ENCODE results near the gene ATG14. TPM values are rescaled to one million over a fixed set of nuclear protein-coding genes. Genes with fewer than 3 reads are reported as not detected.
A peak's percentile ranks its signal among the peaks of the same experiment; 100 is the strongest.

The ATG14 gene
- total RNA-seq, 2 donors from 2014 or later, result 11.0 to 12.9 TPM

- no peak for TF ChIP-seq CTCF (conservative IDR thresholded peaks at IDR 0.05)
- Mint-ChIP-seq H3K36me3 (ENCODE audit: low read depth) (peaks cover 42% of the 10 kb centered on the region), H3K4me1 (peaks cover 14% of the 10 kb centered on the region), H3K9me3 (no peaks in the 10 kb centered on the region), H3K27me3 (ENCODE audit: insufficient read depth) (no peaks in the 10 kb centered on the region), H3K4me3 (no peak overlapping the region), H3K27ac (no peak overlapping the region)
- Histone ChIP-seq H3K27me3 (ENCODE audit: control insufficient read depth, insufficient read depth, low read length, poor library complexity, severe bottlenecking) (no peaks in the 10 kb centered on the region), H3K36me3 (ENCODE audit: control insufficient read depth, insufficient read depth, low read length) (peaks cover 70% of the 10 kb centered on the region), H3K27ac (ENCODE audit: low read depth, low read length) (no peak overlapping the region), H3K9me3 (ENCODE audit: control insufficient read depth, low read length) (peaks cover 39% of the 10 kb centered on the region), H3K9ac (ENCODE audit: extremely low read depth, low read length, poor library complexity, severe bottlenecking) (no peak overlapping the region), H3K4me3 (ENCODE audit: low read length) (no peak overlapping the region), H3K4me1 (ENCODE audit: control insufficient read depth, insufficient read depth, low read length) (no peaks in the 10 kb centered on the region)
- no peak for DNase-seq
These were observed 87.7 kb downstream of the ATG14 start for GRCh38 chr14:55323910-55324309.

- H3K27me3 ChIP-seq (ENCODE audit: control insufficient read depth, insufficient read depth, low read length, poor library complexity, severe bottlenecking), result no peaks in the 10 kb centered on the region
- H3K9me3 Mint-ChIP-seq, result peaks cover 12% of the 10 kb centered on the region
- H3K4me3 ChIP-seq (ENCODE audit: low read length), result no peak overlapping the region
- H3K36me3 ChIP-seq (ENCODE audit: control insufficient read depth, insufficient read depth, low read length), result peaks cover 79% of the 10 kb centered on the region
- TF ChIP-seq CTCF (conservative IDR thresholded peaks at IDR 0.05), result no peak
- no peaks in the 10 kb centered on the region for H3K27me3 Mint-ChIP-seq (ENCODE audit: insufficient read depth)
- 89 to 97% methylated on average over 1 of the region's 1 CpG for WGBS, 2 experiments (ENCODE audit: insufficient coverage in 1 of 2, insufficient read length in 1 of 2)
- H3K4me1 Mint-ChIP-seq, result peaks cover 17% of the 10 kb centered on the region
- H3K9ac ChIP-seq (ENCODE audit: extremely low read depth, low read length, poor library complexity, severe bottlenecking), result no peak overlapping the region
- H3K27ac ChIP-seq (ENCODE audit: low read depth, low read length), result no peak overlapping the region
- H3K36me3 Mint-ChIP-seq (ENCODE audit: low read depth), result peaks cover 61% of the 10 kb centered on the region
- no peak overlapping the region for H3K4me3 Mint-ChIP-seq
- no peak for DNase-seq
- H3K9me3 ChIP-seq (ENCODE audit: control insufficient read depth, low read length), result peaks cover 70% of the 10 kb centered on the region
- H3K27ac Mint-ChIP-seq, result no peak overlapping the region
- H3K4me1 ChIP-seq (ENCODE audit: control insufficient read depth, insufficient read depth, low read length), result no peaks in the 10 kb centered on the region
These were observed 92.9 kb downstream of the ATG14 start for GRCh38 chr14:55318694-55319093.

GRCh38 chr14:55317542-55318306, 93.9 kb downstream of the ATG14 start:
- H3K27ac Mint-ChIP-seq, result peak overlapping the region; percentile 19
- no peak overlapping the region for H3K27ac ChIP-seq (ENCODE audit: low read depth, low read length)
- H3K4me3 Mint-ChIP-seq, result no peak overlapping the region
- peaks cover 88% of the 10 kb centered on the region for H3K36me3 ChIP-seq (ENCODE audit: control insufficient read depth, insufficient read depth, low read length)
- TF ChIP-seq CTCF (conservative IDR thresholded peaks at IDR 0.05), result no peak
- no peaks in the 10 kb centered on the region for H3K4me1 ChIP-seq (ENCODE audit: control insufficient read depth, insufficient read depth, low read length)
- peaks cover 17% of the 10 kb centered on the region for H3K4me1 Mint-ChIP-seq
- WGBS, 2 experiments (ENCODE audit: insufficient coverage in 1 of 2, insufficient read length in 1 of 2), result 89 to 100% methylated on average over 1 to 2 of the region's 3 CpGs
- H3K27me3 ChIP-seq (ENCODE audit: control insufficient read depth, insufficient read depth, low read length, poor library complexity, severe bottlenecking), result no peaks in the 10 kb centered on the region
- peaks cover 80% of the 10 kb centered on the region for H3K9me3 ChIP-seq (ENCODE audit: control insufficient read depth, low read length)
- DNase-seq, result no peak
- no peak overlapping the region for H3K9ac ChIP-seq (ENCODE audit: extremely low read depth, low read length, poor library complexity, severe bottlenecking)
- no peaks in the 10 kb centered on the region for H3K27me3 Mint-ChIP-seq (ENCODE audit: insufficient read depth)
- H3K36me3 Mint-ChIP-seq (ENCODE audit: low read depth), result peaks cover 67% of the 10 kb centered on the region
- H3K9me3 Mint-ChIP-seq, result peaks cover 21% of the 10 kb centered on the region
- H3K4me3 ChIP-seq (ENCODE audit: low read length), result no peak overlapping the region
